ENCODE measurements around the gene BBIP1.
"Not testable (repeated sequence)": the region's sequence is repeated elsewhere in the genome, so short reads cannot be mapped to it uniquely, and the experiment has no call there.

The BBIP1 gene

GRCh38 chr10:110881905-110882304 is 37.1 kb downstream of the BBIP1 start:
- DNase-seq: no peak

GRCh38 chr10:110881247-110881646 is 37.7 kb downstream of the BBIP1 start:
- no peak for DNase-seq

- DNase-seq: no peak
Observed at GRCh38 chr10:110880012-110880411, 39.0 kb downstream of the BBIP1 start.

GRCh38 chr10:110876788-110877187 is 42.2 kb downstream of the BBIP1 start:
- DNase-seq: no peak

- no peak for DNase-seq
Observed at GRCh38 chr10:110876000-110876399, 43.0 kb downstream of the BBIP1 start.

GRCh38 chr10:110873951-110874350 is 45.0 kb downstream of the BBIP1 start:
- DNase-seq: peak in 1 of 6 experiments; percentile 27

- no peak for DNase-seq
Observed at GRCh38 chr10:110872984-110873923, 45.7 kb downstream of the BBIP1 start.

- DNase-seq: peak; percentile 81 to 95 (median 91)
Observed at GRCh38 chr10:110872145-110872983, 46.6 kb downstream of the BBIP1 start.

- peak; percentile 84 to 95 (median 89) for DNase-seq
Observed at GRCh38 chr10:110871298-110872084, 47.5 kb downstream of the BBIP1 start, which contains the start of gene PDCD4. TSS of gene PDCD4 (plus strand) at chr10:110871928. CDS start at chr10:110876028, 4,100 bp downstream.

GRCh38 chr10:110870823-110871297 is 48.1 kb downstream of the BBIP1 start:
- DNase-seq: peak in 2 of 6 experiments; percentile 24 to 55

GRCh38 chr10:110868981-110869380 is 50.0 kb downstream of the BBIP1 start:
- DNase-seq: peak in 5 of 6 experiments; percentile 45 to 78 (median 69)

- DNase-seq: peak in 1 of 6 experiments; percentile 28
Observed at GRCh38 chr10:110867807-110868465, 51.0 kb downstream of the BBIP1 start.

GRCh38 chr10:110867011-110867806 is 51.8 kb downstream of the BBIP1 start:
- not testable (repeated sequence) for DNase-seq

- DNase-seq: peak in 2 of 6 experiments; percentile 17 to 31
Observed at GRCh38 chr10:110865809-110866482, 53.0 kb downstream of the BBIP1 start.

GRCh38 chr10:110865186-110865808 is 53.7 kb downstream of the BBIP1 start:
- DNase-seq: no peak

GRCh38 chr10:110864662-110865140 is 54.3 kb downstream of the BBIP1 start:
- DNase-seq: peak in 5 of 6 experiments; percentile 45 to 91 (median 87)

- no peak for DNase-seq
Observed at GRCh38 chr10:110863956-110864355, 55.0 kb downstream of the BBIP1 start.

- no peak for DNase-seq
Observed at GRCh38 chr10:110863361-110863760, 55.6 kb downstream of the BBIP1 start.

- DNase-seq: no peak
Observed at GRCh38 chr10:110862961-110863360, 56.0 kb downstream of the BBIP1 start.
